ENCODE measurements around the gene WBP1L.
"Not testable (repeated sequence)": the region's sequence is repeated elsewhere in the genome, so short reads cannot be mapped to it uniquely, and the experiment has no call there.

WBP1L gene

GRCh38 chr10:102743588-102744373 lies at the start of gene WBP1L:
WBP1L (plus strand) TSS chr10:102743948; CDS start chr10:102744054, 106 bp downstream.
- peak; percentile 80 to 92 for DNase-seq (ENCODE audit: low read depth in 2 of 2)

GRCh38 chr10:102695401-102695800 lies 48.3 kb upstream of the WBP1L start:
- DNase-seq (ENCODE audit: low read depth in 2 of 2), result not testable (repeated sequence)

GRCh38 chr10:102696736-102697135 lies 47.0 kb upstream of the WBP1L start:
- no peak for DNase-seq (ENCODE audit: low read depth in 2 of 2)

GRCh38 chr10:102698894-102699293 lies 44.9 kb upstream of the WBP1L start:
- DNase-seq (ENCODE audit: low read depth in 2 of 2), result no peak

GRCh38 chr10:102701272-102701671 lies 42.5 kb upstream of the WBP1L start:
- DNase-seq (ENCODE audit: low read depth in 2 of 2), result no peak

- no peak for DNase-seq (ENCODE audit: low read depth in 2 of 2)
Observed at GRCh38 chr10:102701796-102702195, 42.0 kb upstream of the WBP1L start.

- DNase-seq (ENCODE audit: low read depth in 2 of 2), result no peak
Observed at GRCh38 chr10:102702742-102703141, 41.0 kb upstream of the WBP1L start.

GRCh38 chr10:102704915-102705314 lies 38.8 kb upstream of the WBP1L start:
- DNase-seq (ENCODE audit: low read depth in 2 of 2), result no peak

GRCh38 chr10:102705531-102705930 lies 38.2 kb upstream of the WBP1L start:
- DNase-seq (ENCODE audit: low read depth in 2 of 2), result no peak

- no peak for DNase-seq (ENCODE audit: low read depth in 2 of 2)
Observed at GRCh38 chr10:102710609-102711008, 33.1 kb upstream of the WBP1L start.

GRCh38 chr10:102712089-102712488 lies 31.7 kb upstream of the WBP1L start:
- DNase-seq (ENCODE audit: low read depth in 2 of 2), result no peak

GRCh38 chr10:102712843-102713538 lies 30.8 kb upstream of the WBP1L start:
- DNase-seq (ENCODE audit: low read depth in 2 of 2), result no peak

- no peak for DNase-seq (ENCODE audit: low read depth in 2 of 2)
Observed at GRCh38 chr10:102713539-102713813, 30.3 kb upstream of the WBP1L start.

- DNase-seq (ENCODE audit: low read depth in 2 of 2), result peak; percentile 95 to 97
Observed at GRCh38 chr10:102713814-102714620, 29.7 kb upstream of the WBP1L start, which contains the start of gene ARL3. ARL3 (minus strand) TSS chr10:102714397; CDS start chr10:102714275, 122 bp downstream.

- peak; percentile 14 to 44 for DNase-seq (ENCODE audit: low read depth in 2 of 2)
Observed at GRCh38 chr10:102714621-102715455, 28.9 kb upstream of the WBP1L start, which contains the start of gene SFXN2. SFXN2 (plus strand) TSS chr10:102714636; CDS start chr10:102726637, 12,001 bp downstream.

GRCh38 chr10:102715880-102716279 lies 27.9 kb upstream of the WBP1L start:
- DNase-seq (ENCODE audit: low read depth in 2 of 2), result no peak

- not testable (repeated sequence) for DNase-seq (ENCODE audit: low read depth in 2 of 2)
Observed at GRCh38 chr10:102716900-102717565, 26.7 kb upstream of the WBP1L start.

GRCh38 chr10:102718220-102718619 lies 25.5 kb upstream of the WBP1L start:
- no peak for DNase-seq (ENCODE audit: low read depth in 2 of 2)

- no peak for DNase-seq (ENCODE audit: low read depth in 2 of 2)
Observed at GRCh38 chr10:102720337-102720736, 23.4 kb upstream of the WBP1L start.

- no peak for DNase-seq (ENCODE audit: low read depth in 2 of 2)
Observed at GRCh38 chr10:102720775-102721301, 22.9 kb upstream of the WBP1L start.

- DNase-seq (ENCODE audit: low read depth in 2 of 2), result no peak
Observed at GRCh38 chr10:102721954-102722353, 21.8 kb upstream of the WBP1L start.
